HEK293 (cell line): ENCODE data around the gene KCNK1.

Source experiments
- HOXA7 ChIP-seq: sonication (generic); formaldehyde crosslinking; IDR thresholded peaks from 2 replicates; pipeline ENCODE4 v1.8.1; 2022; ENCODE audit warnings: missing genetic modification reagents, borderline replicate concordance
- YY1 ChIP-seq: fragments of 450-650 bp; formaldehyde crosslinking; IDR thresholded peaks from 2 replicates; pipeline ENCODE4 v1.5.1; 2018; ENCODE audit warnings: missing biosample characterization, missing genetic modification characterization
- ZNF274 ChIP-seq, 2 experiments: fragments of 200-500 bp in 1 of 2; fragments of 450-650 bp in 1 of 2; sonication (Bioruptor generic) in 1 of 2; formaldehyde crosslinking in 1 of 2; IDR thresholded peaks; 2 replicates each; pipeline versions ENCODE4 v1.5.1 to v1.6.1; 2014 to 2016; ENCODE audit warnings: borderline replicate concordance in 1 of 2, inconsistent platforms in 1 of 2, low read length in 1 of 2, missing biosample characterization in 1 of 2, missing genetic modification characterization in 1 of 2
- TF ChIP-seq, protein P1 (sequence below): fragments of 450-650 bp; formaldehyde crosslinking; IDR thresholded peaks from 2 replicates; pipeline ENCODE4 v1.5.1; 2016; ENCODE audit warnings: missing biosample characterization, missing genetic modification characterization

DNA sequence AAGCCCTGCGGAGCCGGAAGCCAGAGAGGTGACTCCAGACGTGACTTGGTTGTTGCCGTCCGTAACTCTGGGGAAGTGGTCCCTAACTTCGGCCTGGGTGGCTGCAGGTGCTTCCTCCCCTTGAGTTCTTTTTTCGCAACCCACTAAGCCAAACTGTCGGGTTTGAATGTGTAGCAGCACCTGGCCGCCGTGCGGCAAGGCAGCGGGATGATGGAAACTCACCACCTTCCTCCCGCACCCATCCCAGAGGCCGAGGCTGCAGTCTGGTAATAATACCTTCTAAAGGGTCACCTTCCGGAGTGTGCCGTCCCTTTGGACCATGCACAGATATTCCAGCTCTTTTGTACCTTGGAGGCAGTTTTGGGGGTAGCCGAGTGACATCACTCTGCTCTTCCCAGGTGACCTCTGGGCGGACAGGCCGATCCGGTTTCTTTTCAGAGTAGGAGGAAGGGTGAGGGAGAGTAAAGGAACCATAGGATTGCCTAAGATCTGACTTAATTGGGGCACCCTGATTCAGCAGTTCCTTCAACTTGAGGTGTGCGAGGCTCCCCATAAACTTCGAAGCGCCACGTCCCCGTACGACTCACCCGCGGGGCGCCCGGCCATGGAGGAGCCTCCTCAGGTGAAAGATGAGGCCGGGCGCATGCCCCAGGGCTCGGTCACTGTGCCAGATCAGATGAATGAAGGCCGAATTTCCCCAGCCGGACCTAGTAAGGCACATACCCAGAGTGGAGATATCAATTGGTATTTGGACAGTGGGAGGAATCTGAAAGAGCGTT is 1.0 kb downstream of the KCNK1 start:
- TF ChIP-seq YY1 (tag by site-specific recombination) (no peak), ZNF274 (IDR thresholded peaks at IDR 0.05; ENCODE audit: low read length) (no peak), ZNF274 (tag by site-specific recombination; IDR thresholded peaks at IDR 0.05; ENCODE audit: borderline replicate concordance) (no peak), HOXA7 (no peak)
- TF ChIP-seq, protein P1, sequence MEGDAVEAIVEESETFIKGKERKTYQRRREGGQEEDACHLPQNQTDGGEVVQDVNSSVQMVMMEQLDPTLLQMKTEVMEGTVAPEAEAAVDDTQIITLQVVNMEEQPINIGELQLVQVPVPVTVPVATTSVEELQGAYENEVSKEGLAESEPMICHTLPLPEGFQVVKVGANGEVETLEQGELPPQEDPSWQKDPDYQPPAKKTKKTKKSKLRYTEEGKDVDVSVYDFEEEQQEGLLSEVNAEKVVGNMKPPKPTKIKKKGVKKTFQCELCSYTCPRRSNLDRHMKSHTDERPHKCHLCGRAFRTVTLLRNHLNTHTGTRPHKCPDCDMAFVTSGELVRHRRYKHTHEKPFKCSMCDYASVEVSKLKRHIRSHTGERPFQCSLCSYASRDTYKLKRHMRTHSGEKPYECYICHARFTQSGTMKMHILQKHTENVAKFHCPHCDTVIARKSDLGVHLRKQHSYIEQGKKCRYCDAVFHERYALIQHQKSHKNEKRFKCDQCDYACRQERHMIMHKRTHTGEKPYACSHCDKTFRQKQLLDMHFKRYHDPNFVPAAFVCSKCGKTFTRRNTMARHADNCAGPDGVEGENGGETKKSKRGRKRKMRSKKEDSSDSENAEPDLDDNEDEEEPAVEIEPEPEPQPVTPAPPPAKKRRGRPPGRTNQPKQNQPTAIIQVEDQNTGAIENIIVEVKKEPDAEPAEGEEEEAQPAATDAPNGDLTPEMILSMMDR (tag by site-specific recombination) = no peak
